Peyer's patch (tissue), 4 donors: ENCODE results near the gene RUNX1.

ENCODE experiments used
- CTCF ChIP-seq, 6 experiments: fragments of 450-650 bp in 4 of 6; fragments of 200-600 bp in 2 of 6; sonication (generic) in 1 of 6; IDR thresholded peaks; one replicate each; pipeline ENCODE4 v1.5.1; 2017 to 2019; ENCODE audit warnings: antibody characterized with exemption in 6 of 6, mild to moderate bottlenecking in 3 of 6, moderate library complexity in 1 of 6
- POLR2A ChIP-seq, 2 donors: fragments of 450-650 bp; IDR thresholded peaks; one replicate each; pipeline ENCODE4 v1.5.1; 2017; ENCODE audit warnings: antibody characterized with exemption in 2 of 2, mild to moderate bottlenecking in 2 of 2, moderate library complexity in 2 of 2

- TF ChIP-seq CTCF (IDR thresholded peaks at IDR 0.05) = no peak
- no peak for TF ChIP-seq POLR2A (IDR thresholded peaks at IDR 0.05)
These were observed 51.8 kb downstream of the RUNX1 start for GRCh38 chr21:34997294-34997693.
